Esophagus muscularis mucosa (tissue), 4 donors: Measurements from ENCODE around the gene MSI2. TPM values are rescaled to one million over a fixed set of nuclear protein-coding genes. Genes with fewer than 3 reads are reported as not detected.

Experiments
- DNase-seq: peaks from one replicate; pipeline ENCODE4 v3.0.0-alpha.2; 2017; ENCODE audit errors: extremely low spot score
- H3K27ac ChIP-seq, 4 donors: fragments of 200-600 bp; sonication (generic); replicated peaks in 1 of 4; 1 replicate in 3 of 4; 2 replicates in 1 of 4; pipeline ENCODE4 v1.5.1; 2016 to 2019; ENCODE audit warnings: mild to moderate bottlenecking in 1 of 4
- H3K27me3 ChIP-seq, 4 donors: fragments of 200-600 bp; sonication (generic); one replicate each; pipeline versions ENCODE4 v1.5.1 to v1.6.0; 2016 to 2019
- H3K36me3 ChIP-seq, 4 donors: fragments of 200-600 bp; sonication (generic); one replicate each; pipeline ENCODE4 v1.5.1; 2016 to 2019
- H3K4me1 ChIP-seq, 4 donors: fragments of 200-600 bp; sonication (generic); one replicate each; pipeline ENCODE4 v1.5.1; 2016 to 2019
- H3K4me3 ChIP-seq, 4 donors: fragments of 200-600 bp; sonication (generic); 1 replicate in 2 of 4; 2 replicates in 2 of 4; pipeline ENCODE4 v1.5.1; 2016 to 2019; ENCODE audit warnings: mild to moderate bottlenecking in 4 of 4, moderate library complexity in 1 of 4
- H3K9me3 ChIP-seq, 4 donors: fragments of 200-600 bp; sonication (generic); 1 replicate in 3 of 4; 2 replicates in 1 of 4; pipeline ENCODE4 v1.5.1; 2016 to 2019
- CTCF ChIP-seq, 3 experiments: fragments of 200-600 bp in 2 of 3; fragments of 450-650 bp in 1 of 3; sonication (generic) in 2 of 3; IDR thresholded peaks; one replicate each; pipeline ENCODE4 v1.5.1; 2017 to 2019; ENCODE audit warnings: antibody characterized with exemption in 3 of 3, mild to moderate bottlenecking in 2 of 3, moderate library complexity in 1 of 3
- EP300 ChIP-seq: sonication (generic); formaldehyde crosslinking; IDR thresholded peaks from one replicate; pipeline ENCODE4 v1.6.1; 2017; ENCODE audit warnings: antibody characterized with exemption
- POLR2A ChIP-seq: fragments of 450-650 bp; IDR thresholded peaks from one replicate; pipeline ENCODE4 v1.6.1; 2017; ENCODE audit warnings: antibody characterized with exemption, moderate library complexity, mild to moderate bottlenecking, low read depth
- POLR2AphosphoS5 ChIP-seq, 2 donors: sonication (generic); formaldehyde crosslinking; IDR thresholded peaks; one replicate each; pipeline ENCODE4 v1.6.1; 2017; ENCODE audit warnings: antibody characterized with exemption in 2 of 2
- WGBS: methylation state at CpG from one replicate; pipeline ENCODE4 v1.1.5; 2018; 5-methylcytosine and 5-hydroxymethylcytosine counted together
- intact Hi-C: fragments of 100-400 bp; cut with DNase I; formaldehyde crosslinking; loops from one replicate; pipeline ENCODE4 v1.15.1; 2023
- total RNA-seq, 4 donors: library from RNA; depleted of rRNA; stranded (reverse); fragments of >200 nt; gene quantifications; one replicate each; pipeline versions ENCODE4 v1.1.0 to v1.2.1, GENCODE V29; 2016

Gene MSI2
- total RNA-seq, 4 donors from 2014 or later: 28.8 to 39.0 (median 29.6) TPM

- no peak overlapping the region for H3K27ac ChIP-seq
- whole genome bisulfite sequencing: 78% methylated on average over 12 of the region's 12 CpGs
- intact Hi-C loops: no loop called here
- peaks cover 0 to 9% (median 0%) of the 10 kb centered on the region in 4 donors for H3K27me3 ChIP-seq
- TF ChIP-seq EP300: no peak
- TF ChIP-seq CTCF (IDR thresholded peaks at IDR 0.05): no peak
- TF ChIP-seq POLR2A: no peak
- no peak for TF ChIP-seq POLR2AphosphoS5 (IDR thresholded peaks at IDR 0.05)
- H3K9me3 ChIP-seq: no peaks in the 10 kb centered on the region
- no peaks in the 10 kb centered on the region for H3K36me3 ChIP-seq
- DNase-seq: peak; percentile 74
- H3K4me3 ChIP-seq: no peak overlapping the region
- peaks cover 0 to 7% (median 2%) of the 10 kb centered on the region in 4 donors for H3K4me1 ChIP-seq
These were observed 441.8 kb downstream of the MSI2 start for GRCh38 chr17:57697891-57698711.

GRCh38 chr17:57699751-57700219 lies 443.5 kb downstream of the MSI2 start:
- peaks cover 0 to 9% (median 0%) of the 10 kb centered on the region in 4 donors for H3K27me3 ChIP-seq
- no peaks in the 10 kb centered on the region for H3K36me3 ChIP-seq
- WGBS: 35% methylated on average over 9 of the region's 9 CpGs
- no peak overlapping the region for H3K4me3 ChIP-seq
- H3K9me3 ChIP-seq: no peaks in the 10 kb centered on the region
- peaks cover 0 to 7% (median 2%) of the 10 kb centered on the region in 4 donors for H3K4me1 ChIP-seq
- DNase-seq: peak; percentile 81
- TF ChIP-seq POLR2A: no peak
- H3K27ac ChIP-seq: no peak overlapping the region
- intact Hi-C loops: no loop called here

- no peak overlapping the region for H3K27ac ChIP-seq
- DNase-seq: peak; percentile 78
- peaks cover 0 to 7% (median 2%) of the 10 kb centered on the region in 4 donors for H3K4me1 ChIP-seq
- peaks cover 0 to 9% (median 0%) of the 10 kb centered on the region in 4 donors for H3K27me3 ChIP-seq
- TF ChIP-seq POLR2AphosphoS5 (IDR thresholded peaks at IDR 0.05): no peak
- no peak for TF ChIP-seq EP300
- TF ChIP-seq CTCF (IDR thresholded peaks at IDR 0.05): no peak
- TF ChIP-seq POLR2A: no peak
- H3K9me3 ChIP-seq: no peaks in the 10 kb centered on the region
- no peaks in the 10 kb centered on the region for H3K36me3 ChIP-seq
- intact Hi-C loops: no loop called here
- no peak overlapping the region for H3K4me3 ChIP-seq
- WGBS: 97% methylated on average over 5 of the region's 5 CpGs
These were observed 444.8 kb downstream of the MSI2 start for GRCh38 chr17:57701124-57701523.

GRCh38 chr17:57703273-57703672 lies 446.9 kb downstream of the MSI2 start:
- TF ChIP-seq POLR2A (no peak), POLR2AphosphoS5 (IDR thresholded peaks at IDR 0.05) (no peak), CTCF (IDR thresholded peaks at IDR 0.05) (no peak), EP300 (no peak)
- Histone ChIP-seq H3K27me3 (no peaks in the 10 kb centered on the region), H3K4me3 (no peak overlapping the region), H3K9me3 (no peaks in the 10 kb centered on the region), H3K36me3 (no peaks in the 10 kb centered on the region), H3K27ac (no peak overlapping the region), H3K4me1 (peaks cover 0 to 14% (median 10%) of the 10 kb centered on the region in 4 donors)
- 100% methylated on average over 1 of the region's 1 CpG for WGBS
- intact Hi-C loops: no loop called here
- DNase-seq: peak; percentile 85

GRCh38 chr17:57704448-57704847 lies 448.1 kb downstream of the MSI2 start:
- Histone ChIP-seq H3K36me3 (no peaks in the 10 kb centered on the region), H3K27me3 (no peaks in the 10 kb centered on the region), H3K27ac (no peak overlapping the region), H3K4me1 (peaks cover 0 to 15% (median 11%) of the 10 kb centered on the region in 4 donors), H3K4me3 (no peak overlapping the region), H3K9me3 (no peaks in the 10 kb centered on the region)
- TF ChIP-seq POLR2AphosphoS5 (IDR thresholded peaks at IDR 0.05) (no peak), CTCF (IDR thresholded peaks at IDR 0.05) (no peak), EP300 (no peak), POLR2A (no peak)
- 100% methylated on average over 1 of the region's 1 CpG for WGBS
- DNase-seq: peak; percentile 74
- intact Hi-C loops: no loop called here
